Fibroblast of pulmonary artery (primary cell): Measurements from ENCODE around the gene DNAH3.

ENCODE experiments used
- DNase-seq: peaks from one replicate; pipeline ENCODE4 v3.0.0-alpha.2; 2010; ENCODE audit warnings: low read depth
- H3K4me3 ChIP-seq: replicated peaks from 2 replicates; pipeline ENCODE4 v1.5.1; 2011; ENCODE audit warnings: low read depth, mild to moderate bottlenecking, control low read depth, low read length, moderate library complexity
- TF ChIP-seq, protein P1 (sequence below): IDR thresholded peaks from 2 replicates; pipeline ENCODE4 v1.5.1; 2011; ENCODE audit warnings: mild to moderate bottlenecking, control low read depth, low read length, inconsistent platforms; ENCODE audit errors: missing control alignments

Gene DNAH3

DNA sequence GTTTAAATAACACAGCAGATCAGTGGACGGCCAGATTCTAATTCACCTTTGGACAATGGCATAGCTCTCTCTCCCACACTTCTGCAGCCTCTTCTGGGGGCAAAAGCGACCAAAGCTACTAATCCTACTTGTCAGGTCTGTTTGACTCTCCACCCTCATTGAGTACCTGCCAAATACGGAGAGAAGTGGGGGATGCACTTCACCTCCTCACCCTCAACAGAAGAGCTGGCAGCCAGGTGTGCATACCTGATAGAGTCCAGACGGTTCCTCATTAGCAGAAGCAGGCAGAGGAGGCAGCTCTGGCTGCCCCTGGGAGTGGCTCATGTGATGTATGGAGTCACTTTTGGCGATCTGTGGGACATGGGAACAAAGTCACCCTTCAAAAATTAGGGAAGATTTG, 4.9 kb downstream of the DNAH3 start:
- no peak for DNase-seq
- no peak overlapping the region for H3K4me3 ChIP-seq
- TF ChIP-seq, protein P1, sequence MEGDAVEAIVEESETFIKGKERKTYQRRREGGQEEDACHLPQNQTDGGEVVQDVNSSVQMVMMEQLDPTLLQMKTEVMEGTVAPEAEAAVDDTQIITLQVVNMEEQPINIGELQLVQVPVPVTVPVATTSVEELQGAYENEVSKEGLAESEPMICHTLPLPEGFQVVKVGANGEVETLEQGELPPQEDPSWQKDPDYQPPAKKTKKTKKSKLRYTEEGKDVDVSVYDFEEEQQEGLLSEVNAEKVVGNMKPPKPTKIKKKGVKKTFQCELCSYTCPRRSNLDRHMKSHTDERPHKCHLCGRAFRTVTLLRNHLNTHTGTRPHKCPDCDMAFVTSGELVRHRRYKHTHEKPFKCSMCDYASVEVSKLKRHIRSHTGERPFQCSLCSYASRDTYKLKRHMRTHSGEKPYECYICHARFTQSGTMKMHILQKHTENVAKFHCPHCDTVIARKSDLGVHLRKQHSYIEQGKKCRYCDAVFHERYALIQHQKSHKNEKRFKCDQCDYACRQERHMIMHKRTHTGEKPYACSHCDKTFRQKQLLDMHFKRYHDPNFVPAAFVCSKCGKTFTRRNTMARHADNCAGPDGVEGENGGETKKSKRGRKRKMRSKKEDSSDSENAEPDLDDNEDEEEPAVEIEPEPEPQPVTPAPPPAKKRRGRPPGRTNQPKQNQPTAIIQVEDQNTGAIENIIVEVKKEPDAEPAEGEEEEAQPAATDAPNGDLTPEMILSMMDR, result no peak

DNA sequence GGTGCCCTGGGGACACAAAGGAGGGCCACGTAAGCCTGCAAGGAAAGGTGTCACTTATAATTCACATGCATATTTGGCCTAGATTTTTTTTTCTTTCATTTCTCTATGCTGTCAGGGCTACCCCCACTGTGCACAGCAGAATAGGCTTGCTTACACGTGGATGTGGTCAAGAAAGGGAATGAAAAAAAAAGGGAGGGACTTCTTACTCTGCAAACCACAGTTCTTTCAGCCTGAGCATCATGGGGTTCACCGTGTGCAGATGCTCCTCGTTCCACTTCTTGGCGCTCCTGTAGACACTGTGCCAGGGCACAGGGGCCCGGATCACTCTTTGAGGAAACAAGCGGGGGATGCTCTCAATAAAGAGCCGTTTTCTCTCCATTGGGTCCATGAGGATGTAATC, 16.6 kb downstream of the DNAH3 start:
- no peak overlapping the region for H3K4me3 ChIP-seq
- no peak for DNase-seq
- TF ChIP-seq, protein P1, result no peak

DNA sequence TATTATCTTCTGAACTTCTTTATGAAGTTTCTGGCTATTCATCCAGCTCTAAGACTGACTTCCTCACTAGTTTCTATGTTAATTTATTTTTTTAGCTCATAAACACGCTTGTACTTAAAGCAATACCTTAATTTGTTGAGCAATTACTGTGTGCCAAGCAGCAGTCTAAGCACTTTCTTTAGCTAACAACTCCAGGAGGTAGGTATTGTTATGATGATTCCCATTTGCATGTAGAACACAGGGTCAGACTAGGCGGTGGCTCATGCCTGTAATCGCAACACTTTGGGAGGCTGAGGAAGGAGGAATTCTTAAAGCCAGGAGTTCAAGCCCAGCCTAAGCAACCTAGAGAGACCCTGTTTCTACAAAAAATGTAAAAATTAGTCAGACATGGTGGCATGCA, 19.8 kb downstream of the DNAH3 start:
- DNase-seq, result no peak
- no peak overlapping the region for H3K4me3 ChIP-seq
- TF ChIP-seq, protein P1, result no peak

DNA sequence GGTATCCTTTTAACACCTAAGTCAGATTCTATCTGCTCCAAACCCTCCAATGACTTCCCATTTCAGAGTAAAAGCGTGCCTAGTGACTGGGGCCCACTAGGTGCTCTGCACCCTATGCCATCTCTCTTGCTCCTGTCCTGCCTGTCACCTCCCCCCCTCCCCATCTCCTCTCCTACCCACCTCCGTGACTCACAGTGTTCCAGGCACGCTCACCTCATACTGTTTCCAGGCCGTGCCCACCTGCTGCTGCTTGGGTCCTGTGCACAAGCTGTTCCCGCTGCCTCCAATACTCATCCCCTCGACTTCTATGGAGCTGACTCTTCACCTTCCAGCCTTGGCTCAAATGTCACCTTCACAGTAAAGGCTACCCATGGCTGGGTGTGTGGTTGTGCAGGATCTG, 21.7 kb downstream of the DNAH3 start:
- TF ChIP-seq, protein P1, result no peak
- no peak overlapping the region for H3K4me3 ChIP-seq
- no peak for DNase-seq

DNA sequence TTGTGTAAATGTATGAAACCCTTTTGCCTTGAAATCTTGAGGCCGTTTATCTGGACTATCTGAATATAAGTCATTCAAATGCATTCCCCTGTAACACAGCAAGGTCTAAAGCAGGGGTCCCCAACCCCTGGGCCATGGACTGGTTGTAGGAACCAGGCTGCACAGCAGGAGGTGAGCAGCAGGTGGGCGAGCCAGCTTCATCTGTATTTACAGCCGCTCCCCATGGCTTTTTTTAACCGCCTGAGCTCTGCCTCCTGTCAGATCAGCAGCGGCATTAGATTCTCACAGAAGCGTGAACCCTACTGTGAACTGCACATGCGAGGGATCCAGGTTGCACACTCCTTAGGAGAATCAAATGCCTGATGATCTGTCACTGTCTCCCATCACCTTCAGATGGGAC, 24.1 kb downstream of the DNAH3 start:
- H3K4me3 ChIP-seq, result no peak overlapping the region
- DNase-seq, result no peak
- TF ChIP-seq, protein P1, result no peak

DNA sequence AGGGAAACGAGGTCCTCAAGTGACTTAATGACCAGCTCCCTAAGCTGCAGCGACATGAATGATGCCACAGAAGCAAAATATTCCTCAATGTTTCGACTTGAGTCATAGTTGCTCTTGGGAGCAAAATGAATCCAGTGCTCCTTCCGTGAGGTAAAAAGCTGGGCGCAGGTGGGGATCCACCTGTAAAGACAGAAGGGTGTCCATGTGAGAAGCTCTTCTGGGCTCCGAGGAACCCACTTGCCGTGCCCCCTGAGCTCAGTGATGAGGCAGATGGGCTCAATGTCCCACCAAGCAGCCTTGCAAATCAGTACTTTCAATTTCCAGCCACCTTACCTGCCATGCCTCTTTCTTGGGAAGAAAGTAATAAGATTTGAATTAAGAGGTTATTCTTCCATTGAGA, 25.5 kb downstream of the DNAH3 start:
- H3K4me3 ChIP-seq, result no peak overlapping the region
- no peak for DNase-seq
- TF ChIP-seq, protein P1, result no peak

DNA sequence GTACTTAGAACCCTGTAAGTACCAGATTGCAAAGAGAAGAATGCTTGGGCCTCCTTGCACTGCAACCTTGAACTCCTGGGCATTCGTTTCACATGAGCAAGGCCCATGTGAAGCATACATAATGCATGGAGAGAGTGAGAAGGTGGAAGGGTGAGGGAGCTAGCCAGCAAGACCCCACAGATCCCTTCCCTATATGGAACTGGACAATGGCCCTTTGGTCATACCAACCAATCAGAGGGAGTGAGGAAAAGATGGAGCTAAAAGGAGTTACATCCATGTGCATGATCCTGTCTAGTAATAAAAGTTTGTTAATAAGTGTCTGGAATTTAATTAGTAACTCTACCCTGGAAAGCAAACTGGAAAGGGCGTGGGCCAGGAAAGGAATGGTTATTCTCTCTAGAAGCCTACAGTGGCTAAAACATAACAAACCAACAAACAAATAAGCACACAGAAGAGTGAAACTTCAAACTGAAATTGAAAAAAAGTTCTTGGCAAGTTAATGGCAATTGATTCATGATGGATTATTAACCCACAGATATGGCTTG, 29.6 kb downstream of the DNAH3 start:
- H3K4me3 ChIP-seq, result no peak overlapping the region
- TF ChIP-seq, protein P1, result no peak
- no peak for DNase-seq
